ENCODE measurements around the gene FAAH. TPM values are rescaled to one million over a fixed set of nuclear protein-coding genes. Genes with fewer than 3 reads are reported as not detected.

The FAAH gene
- total and polyA plus RNA-seq, 10 of the 15 experiments (the other 5 are each of a cell fraction or from before 2014, with no cell fraction given), result 0.07 to 2.5 (median 0.64) TPM; not detected in 1

GRCh38 chr1:46453449-46453848 is 59.3 kb downstream of the FAAH start:
- no TSS peak for BruUV-seq (replicated peaks)
- Histone ChIP-seq H3K9me3 (replicated peaks; ENCODE audit: control insufficient read depth, insufficient read depth, low read length) (no peaks in the 10 kb centered on the region), H3K4me1 (ENCODE audit: control insufficient read depth, insufficient read depth, low read length) (no peaks in the 10 kb centered on the region), H3K4me2 (ENCODE audit: control insufficient read depth, insufficient read depth) (no peak overlapping the region), H4K20me1 (ENCODE audit: control insufficient read depth, insufficient read depth) (no peaks in the 10 kb centered on the region), H3K9ac (ENCODE audit: control insufficient read depth, insufficient read depth, low read length) (no peak overlapping the region), H3K27ac (ENCODE audit: control insufficient read depth, insufficient read depth) (no peak overlapping the region), H3K27me3 (replicated peaks in 1 of 2; ENCODE audit: control insufficient read depth in 2 of 2, insufficient read depth in 2 of 2, low read length in 1 of 2) (peaks cover 5 to 6% of the 10 kb centered on the region in 2 experiments; a peak in 3 of 4 replicates), H2AFZ (ENCODE audit: control insufficient read depth, low read depth, low read length) (no peak overlapping the region), H3K36me3 (ENCODE audit: control insufficient read depth in 2 of 2, insufficient read depth in 2 of 2, low read length in 1 of 2) (no peaks in the 10 kb centered on the region), H3K4me3 (no peak overlapping the region), H3K79me2 (ENCODE audit: control insufficient read depth, insufficient read depth, low read length) (no peaks in the 10 kb centered on the region)
- 0% methylated on average over 4 of the region's 4 CpGs for WGBS (ENCODE audit: insufficient coverage, insufficient replicate concordance, low lambda C conversion rate, missing lambda C conversion rate)
- ChIA-PET RAD21 (ENCODE audit: unreplicated experiment) (no interaction called here), POLR2A (no interaction called here), SMC1A (ENCODE audit: uncharacterized antibody, unreplicated experiment) (no interaction called here), CTCF (interaction anchor here (1.0 to 2.4 kb wide), 2 partner anchors 12 to 73 kb away, joined by 4 to 7 read pairs; no protein-coding TSS in a partner anchor)
- no peak for DNase-seq (ENCODE audit: low read depth, low spot score)
- ATAC-seq, result no peak
- TF ChIP-seq POLR2A (IDR thresholded peaks at IDR 0.05; ENCODE audit: low read depth, low read length) (no peak), BCL11A (IDR thresholded peaks at IDR 0.05; ENCODE audit: low read depth, low read length) (no peak), KAT2A (conservative IDR thresholded peaks at IDR 0.05; ENCODE audit: control insufficient read depth, low read depth, low read length) (no peak), FOXM1 (IDR thresholded peaks at IDR 0.05; ENCODE audit: low read depth, low read length) (no peak), POU2F2 (IDR thresholded peaks at IDR 0.05; ENCODE audit: borderline replicate concordance, low read depth, low read length) (no peak), IRF3 (IDR thresholded peaks at IDR 0.05) (no peak), SPI1 (IDR thresholded peaks at IDR 0.05; ENCODE audit: borderline replicate concordance, insufficient read depth, low read depth, low read length) (no peak), ELK1 (IDR thresholded peaks at IDR 0.05; ENCODE audit: low read depth, low read length) (no peak), USF1 (IDR thresholded peaks at IDR 0.05; ENCODE audit: borderline replicate concordance, extremely low read length, insufficient read depth, low read depth, low read length) (no peak), IRF4 (IDR thresholded peaks at IDR 0.05; ENCODE audit: low read depth, low read length) (no peak), NBN (IDR thresholded peaks at IDR 0.05) (no peak), TCF3 (IDR thresholded peaks at IDR 0.05; ENCODE audit: borderline replicate concordance, insufficient read depth, low read depth, low read length) (no peak), BMI1 (IDR thresholded peaks at IDR 0.05; ENCODE audit: borderline replicate concordance) (no peak), MTA3 (IDR thresholded peaks at IDR 0.05; ENCODE audit: borderline replicate concordance, low read length) (no peak)
- FAIRE-seq, result no peak
- in situ Hi-C loops (cut with MboI), result no loop called here
- intact Hi-C loops (cut with micrococcal nuclease; ENCODE audit: unreplicated experiment), result no loop called here
